NOMO-1 (cell line): ENCODE data around the gene OTOGL.
"Not testable (repeated sequence)": the region's sequence is repeated elsewhere in the genome, so short reads cannot be mapped to it uniquely, and the experiment has no call there.

Experiments
- DNase-seq, 2 experiments: peaks; one replicate each; lab custom pipeline; 2025; ENCODE audit not compliant: unreplicated experiment in 2 of 2; lab: John Stamatoyannopoulos, UW

Gene OTOGL

GRCh38 chr12:80213871-80214270 is 114.5 kb downstream of the OTOGL start:
- no peak for DNase-seq

- no peak for DNase-seq
These were observed 117.7 kb downstream of the OTOGL start for GRCh38 chr12:80217011-80217535.

- DNase-seq, result not testable (repeated sequence)
These were observed 119.6 kb downstream of the OTOGL start for GRCh38 chr12:80218925-80219324.

GRCh38 chr12:80219345-80219744 is 120.0 kb downstream of the OTOGL start:
- DNase-seq, result no peak

- no peak for DNase-seq
These were observed 122.9 kb downstream of the OTOGL start for GRCh38 chr12:80222261-80222660.

- DNase-seq, result no peak
These were observed 127.2 kb downstream of the OTOGL start for GRCh38 chr12:80226576-80226975.

- not testable (repeated sequence) for DNase-seq
These were observed 128.6 kb downstream of the OTOGL start for GRCh38 chr12:80227904-80228303.

- no peak for DNase-seq
These were observed 130.7 kb downstream of the OTOGL start for GRCh38 chr12:80230068-80230467.

- DNase-seq, result no peak
These were observed 133.5 kb downstream of the OTOGL start for GRCh38 chr12:80232837-80233236.

- DNase-seq, result no peak
These were observed 134.6 kb downstream of the OTOGL start for GRCh38 chr12:80233926-80234325.

- no peak for DNase-seq
These were observed 135.3 kb downstream of the OTOGL start for GRCh38 chr12:80234667-80235066.

- no peak for DNase-seq
These were observed 136.6 kb downstream of the OTOGL start for GRCh38 chr12:80235944-80236343.

- no peak for DNase-seq
These were observed 140.5 kb downstream of the OTOGL start for GRCh38 chr12:80239867-80240266.

- DNase-seq, result no peak
These were observed 142.4 kb downstream of the OTOGL start for GRCh38 chr12:80241576-80242273.

GRCh38 chr12:80242321-80242720 is 143.0 kb downstream of the OTOGL start:
- DNase-seq, result no peak

- not testable (repeated sequence) for DNase-seq
These were observed 150.2 kb downstream of the OTOGL start for GRCh38 chr12:80249581-80249980.

- no peak for DNase-seq
These were observed 158.6 kb downstream of the OTOGL start for GRCh38 chr12:80257920-80258319.

GRCh38 chr12:80260269-80260668 is 160.9 kb downstream of the OTOGL start:
- DNase-seq, result no peak

GRCh38 chr12:80261403-80261802 is 162.1 kb downstream of the OTOGL start:
- no peak for DNase-seq

GRCh38 chr12:80262346-80262745 is 163.0 kb downstream of the OTOGL start:
- DNase-seq, result no peak

- no peak for DNase-seq
These were observed 163.4 kb downstream of the OTOGL start for GRCh38 chr12:80262771-80263170.

GRCh38 chr12:80264386-80264785 is 165.0 kb downstream of the OTOGL start:
- no peak for DNase-seq

- no peak for DNase-seq
These were observed 165.6 kb downstream of the OTOGL start for GRCh38 chr12:80264891-80265290.
